Mesendoderm (in vitro differentiated cells): ENCODE results near the gene VSX1.

Source experiments
- DNase-seq: peaks from one replicate; pipeline ENCODE4 v3.0.0; 2013
- H2AK5ac ChIP-seq: 2 replicates; pipeline ENCODE4 v1.6.1; 2013; ENCODE audit warnings: low read length, inconsistent platforms
- H2BK120ac ChIP-seq: 2 replicates; pipeline ENCODE4 v1.6.1; 2013; ENCODE audit warnings: low read depth, mild to moderate bottlenecking, low read length, moderate library complexity, mixed read lengths
- H2BK15ac ChIP-seq: replicated peaks from 2 replicates; pipeline ENCODE4 v1.6.1; 2013; ENCODE audit warnings: low read depth, mild to moderate bottlenecking, moderate library complexity
- H2BK5ac ChIP-seq: 2 replicates; pipeline ENCODE4 v1.6.1; 2013; ENCODE audit warnings: low read length, inconsistent platforms
- H3K18ac ChIP-seq: 2 replicates; pipeline ENCODE4 v1.6.1; 2013; ENCODE audit warnings: mild to moderate bottlenecking, low read length, mixed read lengths
- H3K23ac ChIP-seq: one replicate; pipeline ENCODE4 v1.6.1; 2013; ENCODE audit warnings: low read length
- H3K27ac ChIP-seq: 2 replicates; pipeline ENCODE4 v1.5.1; 2013; ENCODE audit warnings: low read depth, mild to moderate bottlenecking, inconsistent platforms, low read length, moderate library complexity
- H3K27me3 ChIP-seq: 2 replicates; pipeline ENCODE4 v1.6.1; 2013; ENCODE audit warnings: low read length, control low read depth, mild to moderate bottlenecking, inconsistent platforms; ENCODE audit not compliant: insufficient read depth, poor library complexity
- H3K36me3 ChIP-seq: 2 replicates; pipeline ENCODE4 v1.6.1; 2013; ENCODE audit warnings: low read length, inconsistent platforms; ENCODE audit not compliant: control insufficient read depth, insufficient read depth
- H3K4ac ChIP-seq: one replicate; pipeline ENCODE4 v1.6.1; 2013; ENCODE audit warnings: low read depth, mild to moderate bottlenecking, low read length, moderate library complexity
- H3K4me1 ChIP-seq: 2 replicates; pipeline ENCODE4 v1.6.1; 2013; ENCODE audit warnings: low read depth, low read length, inconsistent platforms; ENCODE audit not compliant: control insufficient read depth
- H3K4me2 ChIP-seq: 2 replicates; pipeline ENCODE4 v1.6.1; 2013; ENCODE audit warnings: low read length
- H3K4me3 ChIP-seq: 2 replicates; pipeline ENCODE4 v1.5.1; 2013; ENCODE audit warnings: mild to moderate bottlenecking, low read length
- H3K56ac ChIP-seq: one replicate; pipeline ENCODE4 v1.6.1; 2013; ENCODE audit warnings: low read length
- H3K79me1 ChIP-seq: 2 replicates; pipeline ENCODE4 v1.6.1; 2013; ENCODE audit warnings: low read length, inconsistent platforms
- H3K79me2 ChIP-seq: 2 replicates; pipeline ENCODE4 v1.6.1; 2013; ENCODE audit warnings: mild to moderate bottlenecking, low read length; ENCODE audit not compliant: control insufficient read depth, insufficient read depth
- H3K9ac ChIP-seq: 2 replicates; pipeline ENCODE4 v1.6.1; 2013; ENCODE audit warnings: low read length, inconsistent platforms
- H4K5ac ChIP-seq: one replicate; pipeline ENCODE4 v1.6.1; 2013; ENCODE audit warnings: low read length
- H4K8ac ChIP-seq: one replicate; pipeline ENCODE4 v1.6.1; 2013; ENCODE audit warnings: low read depth, mild to moderate bottlenecking, control low read depth, low read length, moderate library complexity
- WGBS: extraction: QIAGEN DNeasy Blood & Tissue Kit; methylation state at CpG from one replicate; pipeline ENCODE4 v1.1.7; 2013; ENCODE audit warnings: low lambda C conversion rate, missing lambda C conversion rate; ENCODE audit not compliant: insufficient coverage; ENCODE audit errors: extremely low coverage; 5-methylcytosine and 5-hydroxymethylcytosine counted together

VSX1 gene

GRCh38 chr20:25076201-25076600 is 5.7 kb downstream of the VSX1 start:
- Histone ChIP-seq H3K18ac (no peak overlapping the region), H2BK5ac (no peak overlapping the region), H3K27me3 (peaks cover 8% of the 10 kb centered on the region), H2AK5ac (no peak overlapping the region), H3K4ac (no peak overlapping the region), H2BK120ac (no peak overlapping the region), H3K4me2 (no peak overlapping the region), H2BK15ac (no peak overlapping the region), H3K79me2 (no peaks in the 10 kb centered on the region), H3K36me3 (no peaks in the 10 kb centered on the region), H3K23ac (no peak overlapping the region), H3K79me1 (no peaks in the 10 kb centered on the region), H3K4me1 (no peaks in the 10 kb centered on the region), H3K9ac (no peak overlapping the region), H4K5ac (no peak overlapping the region), H3K27ac (no peak overlapping the region), H3K4me3 (no peak overlapping the region), H4K8ac (no peak overlapping the region), H3K56ac (no peak overlapping the region)
- no CpG with 5 or more reads among the region's 2 CpGs for WGBS
- DNase-seq: no peak

DNA sequence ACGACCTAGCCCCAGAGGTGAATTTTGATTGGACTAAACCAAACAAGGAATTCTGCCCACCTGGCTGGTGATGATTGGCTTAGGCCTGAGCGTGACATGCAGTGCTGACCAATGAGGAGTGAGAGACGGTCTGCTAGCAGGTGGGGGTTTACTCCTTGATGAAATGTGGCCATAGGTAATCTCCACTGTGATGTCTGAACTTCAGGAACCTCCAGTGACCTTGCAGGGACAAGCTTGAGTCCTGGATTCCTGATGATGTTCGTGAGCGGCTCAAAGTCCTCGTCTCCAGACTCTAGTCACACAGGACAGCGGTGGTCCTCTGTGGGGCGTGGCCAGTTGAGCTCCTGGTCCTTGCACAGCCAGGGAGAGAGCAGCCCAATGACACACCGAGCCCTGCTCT is 8.4 kb downstream of the VSX1 start:
- Histone ChIP-seq H2BK15ac (no peak overlapping the region), H3K79me2 (no peaks in the 10 kb centered on the region), H3K79me1 (no peaks in the 10 kb centered on the region), H3K27ac (no peak overlapping the region), H3K36me3 (no peaks in the 10 kb centered on the region), H3K9ac (no peak overlapping the region), H3K4ac (no peak overlapping the region), H3K23ac (no peak overlapping the region), H2AK5ac (no peak overlapping the region), H4K5ac (no peak overlapping the region), H2BK5ac (no peak overlapping the region), H3K56ac (no peak overlapping the region), H4K8ac (no peak overlapping the region), H3K4me1 (no peaks in the 10 kb centered on the region), H3K27me3 (no peaks in the 10 kb centered on the region), H3K4me2 (no peak overlapping the region), H2BK120ac (no peak overlapping the region), H3K4me3 (no peak overlapping the region), H3K18ac (no peak overlapping the region)
- WGBS: no CpG with 5 or more reads among the region's 9 CpGs
- DNase-seq: no peak

- H3K27me3 ChIP-seq: no peaks in the 10 kb centered on the region
- no peak overlapping the region for H3K18ac ChIP-seq
- H3K56ac ChIP-seq: no peak overlapping the region
- no peaks in the 10 kb centered on the region for H3K4me1 ChIP-seq
- H2BK120ac ChIP-seq: no peak overlapping the region
- no peak overlapping the region for H3K4me3 ChIP-seq
- H4K8ac ChIP-seq: no peak overlapping the region
- no peak overlapping the region for H2BK5ac ChIP-seq
- H3K23ac ChIP-seq: no peak overlapping the region
- no peak overlapping the region for H3K9ac ChIP-seq
- no peak overlapping the region for H3K4ac ChIP-seq
- H3K79me2 ChIP-seq: no peaks in the 10 kb centered on the region
- H4K5ac ChIP-seq: no peak overlapping the region
- no peak overlapping the region for H2BK15ac ChIP-seq
- H3K27ac ChIP-seq: no peak overlapping the region
- DNase-seq: no peak
- no peaks in the 10 kb centered on the region for H3K79me1 ChIP-seq
- no peaks in the 10 kb centered on the region for H3K36me3 ChIP-seq
- no peak overlapping the region for H3K4me2 ChIP-seq
- no CpG with 5 or more reads among the region's 7 CpGs for WGBS
- no peak overlapping the region for H2AK5ac ChIP-seq
Measured at GRCh38 chr20:25072226-25072811, 9.6 kb downstream of the VSX1 start.

GRCh38 chr20:25071734-25072133 is 10.2 kb downstream of the VSX1 start:
- H4K5ac ChIP-seq: no peak overlapping the region
- no peak overlapping the region for H3K4me3 ChIP-seq
- WGBS: no CpG with 5 or more reads among the region's 4 CpGs
- H2AK5ac ChIP-seq: no peak overlapping the region
- H3K4me2 ChIP-seq: no peak overlapping the region
- no peak overlapping the region for H2BK5ac ChIP-seq
- H3K27me3 ChIP-seq: no peaks in the 10 kb centered on the region
- H3K79me2 ChIP-seq: no peaks in the 10 kb centered on the region
- no peak overlapping the region for H3K27ac ChIP-seq
- H3K56ac ChIP-seq: no peak overlapping the region
- H3K23ac ChIP-seq: no peak overlapping the region
- no peak overlapping the region for H3K9ac ChIP-seq
- H3K4me1 ChIP-seq: no peaks in the 10 kb centered on the region
- no peaks in the 10 kb centered on the region for H3K79me1 ChIP-seq
- no peak overlapping the region for H4K8ac ChIP-seq
- no peak overlapping the region for H2BK120ac ChIP-seq
- H2BK15ac ChIP-seq: no peak overlapping the region
- H3K18ac ChIP-seq: no peak overlapping the region
- DNase-seq: peak; percentile 78
- no peaks in the 10 kb centered on the region for H3K36me3 ChIP-seq
- H3K4ac ChIP-seq: no peak overlapping the region

DNA sequence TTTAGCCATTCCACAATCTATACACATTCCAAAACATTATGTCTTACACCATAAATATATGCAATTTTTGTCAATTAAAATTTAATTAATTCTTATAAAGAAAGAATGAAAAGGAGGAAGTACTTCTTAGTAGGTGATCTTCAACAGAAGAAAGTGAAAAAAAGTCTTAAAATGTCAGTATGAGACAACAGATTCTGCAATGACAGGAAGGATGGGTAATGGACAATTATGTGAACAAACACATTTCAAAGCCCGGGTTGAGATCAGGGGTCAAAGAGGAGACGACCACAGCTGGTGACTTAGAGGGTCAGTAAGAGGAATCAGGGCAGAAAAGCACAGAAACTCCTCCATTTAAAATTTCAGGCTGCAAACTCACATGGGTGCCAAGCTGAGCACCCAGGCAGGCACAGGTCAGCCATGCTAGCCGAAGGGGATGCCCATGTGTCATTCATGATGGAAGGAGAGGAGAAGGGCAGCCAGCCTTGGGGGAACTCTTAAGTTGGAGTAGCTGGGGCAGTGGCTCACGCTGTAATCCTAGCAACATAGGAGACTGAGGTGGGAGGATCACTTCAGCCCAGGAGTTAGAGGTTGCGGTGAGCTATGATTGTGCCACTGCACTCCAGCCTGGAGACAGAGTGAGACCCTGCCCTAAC is 11.0 kb downstream of the VSX1 start:
- no peak overlapping the region for H3K9ac ChIP-seq
- no peak overlapping the region for H3K23ac ChIP-seq
- DNase-seq: no peak

More for the DNA sequence above, 11.0 kb downstream of the VSX1 start:
- Histone ChIP-seq H4K8ac (no peak overlapping the region), H3K27ac (no peak overlapping the region), H2BK15ac (no peak overlapping the region), H3K4ac (no peak overlapping the region), H4K5ac (no peak overlapping the region), H3K56ac (no peak overlapping the region), H3K79me1 (no peaks in the 10 kb centered on the region), H3K36me3 (no peaks in the 10 kb centered on the region), H2AK5ac (no peak overlapping the region), H3K79me2 (no peaks in the 10 kb centered on the region), H3K4me3 (no peak overlapping the region), H2BK5ac (no peak overlapping the region), H3K18ac (no peak overlapping the region), H2BK120ac (no peak overlapping the region), H3K4me2 (no peak overlapping the region), H3K27me3 (no peaks in the 10 kb centered on the region), H3K4me1 (no peaks in the 10 kb centered on the region)
- WGBS: no CpG with 5 or more reads among the region's 5 CpGs
